Epidermal melanocyte (primary cell): ENCODE data around the gene LVRN.
A peak's percentile ranks its signal among the peaks of the same experiment; 100 is the strongest.

ENCODE experiments used
- DNase-seq: peaks from one replicate; pipeline ENCODE4 v3.0.0; 2011; ENCODE audit warnings: low spot score; ENCODE audit not compliant: insufficient read length

Gene LVRN

GRCh38 chr5:115954144-115954543 is 8.1 kb upstream of the LVRN start:
- no peak for DNase-seq

GRCh38 chr5:115956957-115957356 is 5.3 kb upstream of the LVRN start:
- no peak for DNase-seq

- peak; percentile 49 for DNase-seq
Measured at GRCh38 chr5:115961381-115962238, 665 bp upstream of the LVRN start.

GRCh38 chr5:115962565-115963402 is 509 bp downstream of the LVRN start:
- no peak for DNase-seq

GRCh38 chr5:115963566-115963965 is 1.3 kb downstream of the LVRN start:
- DNase-seq = no peak

GRCh38 chr5:115968770-115969169 is 6.5 kb downstream of the LVRN start:
- DNase-seq = no peak

- DNase-seq = no peak
Measured at GRCh38 chr5:115977096-115977495, 14.8 kb downstream of the LVRN start.

GRCh38 chr5:115977988-115978387 is 15.7 kb downstream of the LVRN start:
- no peak for DNase-seq

GRCh38 chr5:115978779-115979178 is 16.5 kb downstream of the LVRN start:
- DNase-seq = no peak

GRCh38 chr5:115979201-115980041 is 17.1 kb downstream of the LVRN start:
- DNase-seq = no peak

GRCh38 chr5:115983519-115983918 is 21.2 kb downstream of the LVRN start:
- DNase-seq = no peak

- no peak for DNase-seq
Measured at GRCh38 chr5:115985802-115986757, 23.8 kb downstream of the LVRN start.

GRCh38 chr5:115988002-115988401 is 25.7 kb downstream of the LVRN start:
- DNase-seq = no peak

- DNase-seq = no peak
Measured at GRCh38 chr5:115992848-115993350, 30.6 kb downstream of the LVRN start.

- no peak for DNase-seq
Measured at GRCh38 chr5:115995351-115995750, 33.1 kb downstream of the LVRN start.

- no peak for DNase-seq
Measured at GRCh38 chr5:116002116-116002906, 40.0 kb downstream of the LVRN start.

- DNase-seq = no peak
Measured at GRCh38 chr5:116004248-116004647, 42.0 kb downstream of the LVRN start.

GRCh38 chr5:116009806-116010205 is 47.5 kb downstream of the LVRN start:
- DNase-seq = no peak

- no peak for DNase-seq
Measured at GRCh38 chr5:116011046-116011445, 48.8 kb downstream of the LVRN start.
